GM10847 (cell line): Measurements from ENCODE around the gene ROBO4.

Experiments
- POLR2A ChIP-seq: IDR thresholded peaks from 2 replicates; pipeline ENCODE4 v1.6.1; 2011; ENCODE audit not compliant: insufficient read length; ENCODE audit errors: extremely low read depth

The ROBO4 gene

GRCh38 chr11:124897674-124898262, at the start of gene ROBO4:
Gene ROBO4, minus strand, starts transcription at chr11:124897865. Its CDS starts 70 bp downstream, at chr11:124897795.
- no peak for TF ChIP-seq POLR2A

GRCh38 chr11:124946735-124947141, 49.1 kb upstream of the ROBO4 start:
- TF ChIP-seq POLR2A: no peak

- no peak for TF ChIP-seq POLR2A
Observed at GRCh38 chr11:124945826-124946225, 48.2 kb upstream of the ROBO4 start.

- no peak for TF ChIP-seq POLR2A
Observed at GRCh38 chr11:124944565-124944964, 46.9 kb upstream of the ROBO4 start.

GRCh38 chr11:124943741-124944140, 46.1 kb upstream of the ROBO4 start:
- TF ChIP-seq POLR2A: no peak

GRCh38 chr11:124943254-124943616, 45.6 kb upstream of the ROBO4 start:
- no peak for TF ChIP-seq POLR2A

GRCh38 chr11:124942466-124943253, 45.0 kb upstream of the ROBO4 start:
- no peak for TF ChIP-seq POLR2A

- TF ChIP-seq POLR2A: no peak
Observed at GRCh38 chr11:124941703-124942102, 44.0 kb upstream of the ROBO4 start.

- TF ChIP-seq POLR2A: no peak
Observed at GRCh38 chr11:124938970-124939369, 41.3 kb upstream of the ROBO4 start.

GRCh38 chr11:124938206-124938765, 40.6 kb upstream of the ROBO4 start:
- TF ChIP-seq POLR2A: no peak

GRCh38 chr11:124937336-124937935, 39.8 kb upstream of the ROBO4 start:
- no peak for TF ChIP-seq POLR2A

- no peak for TF ChIP-seq POLR2A
Observed at GRCh38 chr11:124935548-124936514, 38.2 kb upstream of the ROBO4 start, which contains the start of gene HEPACAM. Gene HEPACAM, minus strand, starts transcription at chr11:124936047. Its CDS starts 41 bp downstream, at chr11:124936006.

GRCh38 chr11:124934862-124935547, 37.3 kb upstream of the ROBO4 start:
- no peak for TF ChIP-seq POLR2A

- no peak for TF ChIP-seq POLR2A
Observed at GRCh38 chr11:124930799-124931198, 33.1 kb upstream of the ROBO4 start.
